BLaER1 (cell line): ENCODE data around the gene STEAP1.
A peak's percentile ranks its signal among the peaks of the same experiment; 100 is the strongest.
"Not testable (repeated sequence)": the region's sequence is repeated elsewhere in the genome, so short reads cannot be mapped to it uniquely, and the experiment has no call there.

ENCODE experiments used
- H3K27ac ChIP-seq: shearing (Covaris generic); formaldehyde crosslinking; 2 replicates; pipeline ENCODE4 v1.8.1; 2022
- H3K27me3 ChIP-seq: shearing (Covaris generic); formaldehyde crosslinking; 2 replicates; pipeline ENCODE4 v1.8.1; 2022
- H3K36me3 ChIP-seq: shearing (Covaris generic); formaldehyde crosslinking; 2 replicates; pipeline ENCODE4 v1.8.1; 2022
- H3K4me1 ChIP-seq: shearing (Covaris generic); formaldehyde crosslinking; 2 replicates; pipeline ENCODE4 v1.8.1; 2022
- H3K4me2 ChIP-seq: shearing (Covaris generic); formaldehyde crosslinking; 2 replicates; pipeline ENCODE4 v1.8.1; 2022
- H3K4me3 ChIP-seq: shearing (Covaris generic); formaldehyde crosslinking; 2 replicates; pipeline ENCODE4 v1.8.1; 2022
- H3K9ac ChIP-seq: shearing (Covaris generic); formaldehyde crosslinking; 2 replicates; pipeline ENCODE4 v1.8.1; 2022
- H3K9me3 ChIP-seq: shearing (Covaris generic); formaldehyde crosslinking; 2 replicates; pipeline ENCODE4 v1.8.1; 2022
- H4K20me1 ChIP-seq: shearing (Covaris generic); formaldehyde crosslinking; 2 replicates; pipeline ENCODE4 v1.8.1; 2022
- Cebpa-rat ChIP-seq: shearing (Covaris generic); IDR thresholded peaks from 2 replicates; pipeline ENCODE4 v1.8.1; 2022

STEAP1 gene

DNA sequence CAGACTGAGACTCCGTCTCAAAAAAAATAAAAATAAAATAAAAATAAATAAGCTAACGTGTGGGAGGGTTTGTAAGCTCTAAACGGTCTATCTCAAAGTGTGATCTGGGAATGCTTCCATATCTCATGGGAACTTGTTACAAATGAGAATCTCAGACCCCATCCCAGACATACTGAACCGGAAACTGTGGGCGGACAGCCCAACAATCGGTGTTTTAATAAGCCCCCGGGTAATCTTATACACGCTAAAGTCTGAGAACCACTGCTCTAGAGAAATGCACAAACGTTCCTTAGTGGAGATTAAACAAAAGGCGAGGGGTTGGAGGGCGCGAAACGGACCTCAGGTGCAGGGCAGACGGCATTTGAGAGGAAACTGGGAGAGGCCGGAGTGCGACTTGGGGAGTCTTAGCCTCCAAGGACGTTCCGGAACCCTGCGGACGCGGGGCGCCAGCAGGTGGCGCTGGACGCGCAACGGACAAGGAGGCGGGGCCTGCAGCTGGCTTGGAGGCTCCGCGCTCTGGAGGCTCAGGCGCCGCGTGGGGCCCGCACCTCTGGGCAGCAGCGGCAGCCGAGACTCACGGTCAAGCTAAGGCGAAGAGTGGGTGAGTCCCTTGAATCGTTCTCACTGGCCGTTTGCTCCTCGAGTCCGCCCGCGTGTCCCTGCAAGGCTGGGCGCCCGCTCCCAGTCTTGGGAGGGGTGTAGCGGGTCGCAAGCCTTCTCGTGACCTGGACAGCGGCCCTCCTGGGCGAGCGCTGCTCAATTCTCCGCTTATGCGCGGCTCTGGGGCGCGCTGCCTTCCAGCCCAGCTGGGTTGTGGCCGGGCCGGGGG is at the start of gene STEAP1:
Gene STEAP1 (plus strand): TSS at position 527 of the 829 bp plus-strand sequence. CDS start 5,320 bp downstream, outside the sequence.
- not testable (repeated sequence) for H4K20me1 ChIP-seq, H3K27me3 ChIP-seq, H3K9ac ChIP-seq, H3K9me3 ChIP-seq, H3K36me3 ChIP-seq, H3K4me1 ChIP-seq, H3K27ac ChIP-seq
- Histone ChIP-seq H3K4me2 (peak within 1 kb of the TSS; percentile 56), H3K4me3 (peak within 1 kb of the TSS; percentile 58)

DNA sequence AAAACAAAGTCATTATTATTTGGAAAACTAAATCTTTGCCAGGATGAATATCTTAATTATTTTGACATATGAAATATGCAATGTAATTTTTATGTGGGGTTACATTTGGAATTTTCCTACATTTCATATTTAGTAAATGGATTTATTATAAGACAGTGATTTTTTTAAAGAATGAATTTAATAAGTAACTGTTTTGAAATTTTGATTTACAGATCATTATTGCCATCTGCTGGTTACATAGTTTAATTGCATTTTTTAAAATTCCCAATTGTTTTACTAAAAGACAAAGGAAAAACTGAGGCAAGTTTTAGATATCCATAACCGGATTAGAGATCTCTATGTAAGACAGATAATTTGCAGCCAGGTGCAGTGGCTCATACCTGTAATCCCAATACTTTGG is 39.3 kb upstream of the STEAP1 start:
- not testable (repeated sequence) for H3K4me1 ChIP-seq, H3K27me3 ChIP-seq, H3K36me3 ChIP-seq, H3K4me2 ChIP-seq, H3K27ac ChIP-seq, H4K20me1 ChIP-seq, H3K9me3 ChIP-seq, H3K9ac ChIP-seq, H3K4me3 ChIP-seq

DNA sequence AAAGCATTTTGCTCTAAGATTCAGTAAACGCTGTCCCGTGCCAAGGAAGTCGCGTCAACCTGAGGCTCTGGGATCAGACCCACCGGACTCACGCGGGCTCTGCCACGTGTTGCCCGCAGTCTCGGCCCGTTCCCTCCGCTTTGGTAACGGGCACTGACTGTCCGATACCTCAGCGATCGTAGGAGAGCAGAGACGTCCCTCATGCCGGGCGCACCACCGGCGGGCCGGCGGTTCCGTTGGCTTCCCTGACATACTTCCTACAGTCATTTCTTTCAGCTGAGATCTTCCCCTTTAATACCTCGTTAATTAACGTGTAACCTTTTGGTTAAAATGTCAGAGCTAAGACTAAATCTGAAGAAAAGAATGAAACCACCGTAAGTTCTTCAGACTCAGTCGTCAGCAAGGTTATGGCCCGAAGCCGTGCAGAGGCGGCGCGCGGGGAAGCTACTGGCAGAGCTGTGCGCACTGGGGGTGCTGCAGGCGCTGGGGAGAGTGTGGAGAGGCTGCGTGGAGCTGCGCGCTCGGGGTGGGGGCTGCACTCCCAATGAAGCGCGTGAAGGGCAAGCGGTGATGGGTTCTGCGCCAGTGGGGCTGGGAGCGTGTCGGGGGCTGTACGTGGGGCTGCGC is 35.6 kb upstream of the STEAP1 start:
- H3K9ac ChIP-seq, H3K4me2 ChIP-seq, H3K27ac ChIP-seq, H4K20me1 ChIP-seq, H3K4me3 ChIP-seq, H3K4me1 ChIP-seq, H3K36me3 ChIP-seq, H3K27me3 ChIP-seq, H3K9me3 ChIP-seq: not testable (repeated sequence)

DNA sequence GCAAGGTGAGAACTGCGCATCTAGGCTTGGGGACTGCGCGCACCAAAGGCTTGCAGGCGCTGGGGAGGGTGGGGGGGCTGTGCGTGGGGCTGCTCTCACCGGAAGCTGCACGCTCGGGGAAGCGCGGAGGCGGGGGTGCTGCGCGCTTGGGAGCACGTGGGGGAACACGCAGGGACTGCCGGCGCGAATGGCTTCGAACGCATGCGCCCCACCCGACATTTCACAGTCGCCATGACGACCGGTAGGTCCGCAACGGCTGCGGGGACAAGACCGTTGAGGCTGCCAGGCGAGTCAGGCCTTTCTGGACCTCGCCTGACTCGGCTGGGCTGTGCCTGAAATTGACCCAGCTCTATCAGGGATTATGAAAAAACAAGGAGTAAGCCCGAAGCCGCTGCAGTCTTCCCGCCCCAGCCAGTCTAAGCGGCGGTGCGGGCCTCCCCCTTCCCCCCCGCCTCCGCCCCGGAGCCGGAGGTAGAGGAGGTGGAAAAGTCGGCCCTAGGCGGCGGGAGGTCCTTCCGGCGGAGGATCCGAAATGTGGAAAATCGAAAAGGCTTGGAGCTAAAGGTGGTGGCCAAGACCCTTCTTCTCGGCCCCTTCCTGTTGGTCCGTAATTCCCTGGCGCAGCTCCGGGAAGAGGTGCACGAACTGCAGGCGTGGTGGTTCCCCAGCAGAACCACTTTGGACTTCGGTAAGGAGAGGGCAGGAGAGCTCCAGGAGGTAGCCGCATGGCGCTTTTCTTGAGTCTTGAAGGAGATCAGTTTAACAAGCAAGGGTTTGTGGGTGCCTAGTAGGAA is 34.9 kb upstream of the STEAP1 start:
- Histone ChIP-seq H3K9me3 (no peaks in the 10 kb centered on the region), H3K4me3 (no peak overlapping the region), H3K4me2 (no peak overlapping the region), H3K27ac (no peak overlapping the region), H3K27me3 (no peaks in the 10 kb centered on the region), H3K9ac (no peak overlapping the region), H4K20me1 (no peaks in the 10 kb centered on the region), H3K36me3 (no peaks in the 10 kb centered on the region), H3K4me1 (no peaks in the 10 kb centered on the region)
- TF ChIP-seq Cebpa-rat: no peak

DNA sequence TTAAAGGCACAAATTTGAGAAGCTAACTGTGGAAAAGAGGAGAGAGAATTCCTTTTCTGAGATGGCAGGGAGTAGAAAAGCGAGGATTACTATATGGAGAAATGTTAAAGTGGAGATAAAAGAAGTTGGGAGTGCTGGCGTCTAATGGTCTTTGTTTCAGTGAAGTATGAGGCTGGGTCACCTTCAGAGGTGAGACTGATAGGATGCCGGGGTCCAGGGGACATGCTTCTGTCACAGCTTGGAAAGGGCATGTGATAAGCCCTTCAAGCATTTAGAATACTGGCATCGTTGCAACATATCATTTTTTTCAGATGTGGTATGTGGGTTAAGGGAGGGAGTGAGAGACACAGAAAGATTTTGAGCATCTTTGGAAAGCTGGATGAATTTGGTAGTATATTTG is 34.1 kb upstream of the STEAP1 start:
- not testable (repeated sequence) for H3K4me3 ChIP-seq, H3K4me2 ChIP-seq, H3K36me3 ChIP-seq

DNA sequence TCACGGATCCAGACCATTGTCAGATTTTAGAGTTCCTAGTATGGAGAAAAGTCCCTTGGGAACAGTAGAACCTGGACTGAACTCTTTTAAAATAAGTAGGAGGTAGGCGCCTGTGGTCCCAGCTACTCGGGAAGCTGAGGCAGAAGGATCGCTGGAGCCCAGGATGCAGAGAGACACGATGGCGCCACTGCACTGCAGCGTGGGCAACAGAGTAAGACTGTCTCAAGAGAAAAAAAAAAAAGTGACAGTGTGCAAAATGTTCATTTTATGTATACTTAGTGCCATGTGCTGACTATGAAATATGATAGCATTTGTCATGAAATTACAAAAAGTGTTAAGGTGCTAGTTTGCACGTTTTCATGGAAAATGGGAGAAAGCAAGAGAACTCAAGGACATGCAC is 22.5 kb upstream of the STEAP1 start:
- H3K36me3 ChIP-seq, H3K27ac ChIP-seq, H4K20me1 ChIP-seq, H3K9ac ChIP-seq, H3K27me3 ChIP-seq, H3K4me2 ChIP-seq, H3K4me3 ChIP-seq, H3K4me1 ChIP-seq: not testable (repeated sequence)
- H3K9me3 ChIP-seq: peaks cover 17% of the 10 kb centered on the region

More for the DNA sequence above, 34.1 kb upstream of the STEAP1 start:
- H3K27ac ChIP-seq, H3K4me1 ChIP-seq, H3K9me3 ChIP-seq, H3K9ac ChIP-seq, H3K27me3 ChIP-seq, H4K20me1 ChIP-seq: not testable (repeated sequence)

DNA sequence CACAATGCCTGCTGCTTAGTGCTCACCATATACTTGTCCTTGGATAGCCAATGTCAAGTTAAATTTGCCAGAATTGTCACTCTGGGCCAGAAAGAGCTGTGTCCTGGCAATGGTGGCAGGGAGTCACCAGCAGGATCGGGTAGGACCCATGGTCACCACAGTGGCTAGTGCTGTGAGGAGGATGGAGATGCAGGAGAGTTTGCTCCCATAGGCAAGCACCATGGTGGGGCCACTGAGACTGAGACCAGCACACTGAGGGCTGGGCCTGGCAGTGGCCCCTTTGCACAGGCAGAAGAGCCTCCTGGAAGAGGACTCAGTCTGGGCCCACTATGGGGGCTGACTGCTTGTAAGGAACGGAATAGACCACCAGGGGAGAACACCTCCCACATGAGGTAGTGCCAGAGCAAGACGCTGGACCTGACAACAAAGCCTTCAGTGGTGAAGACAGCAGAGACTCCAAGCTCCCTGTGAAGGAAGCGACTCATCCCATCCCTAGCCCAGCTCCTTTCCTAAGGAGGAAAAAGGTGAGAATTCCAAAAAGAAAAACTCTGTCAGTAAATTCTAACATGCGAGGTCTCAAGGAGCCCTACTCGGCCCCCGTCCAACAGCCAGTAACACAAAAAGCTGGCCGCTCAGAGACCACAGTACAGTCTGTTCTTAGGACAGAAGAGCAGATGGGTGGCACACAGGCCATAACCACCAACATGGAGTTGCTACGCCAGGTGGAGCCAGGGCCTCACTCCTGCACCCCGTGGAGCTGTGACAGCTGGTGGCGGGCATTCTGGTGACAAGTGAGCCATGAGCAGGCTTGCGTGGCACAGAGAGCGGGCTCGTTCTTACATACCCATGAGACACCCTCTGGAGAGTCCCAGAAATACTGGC is 6.9 kb upstream of the STEAP1 start:
- H3K27ac ChIP-seq, H3K36me3 ChIP-seq, H3K4me3 ChIP-seq, H3K27me3 ChIP-seq, H3K4me2 ChIP-seq, H3K4me1 ChIP-seq, H3K9me3 ChIP-seq, H4K20me1 ChIP-seq, H3K9ac ChIP-seq: not testable (repeated sequence)

DNA sequence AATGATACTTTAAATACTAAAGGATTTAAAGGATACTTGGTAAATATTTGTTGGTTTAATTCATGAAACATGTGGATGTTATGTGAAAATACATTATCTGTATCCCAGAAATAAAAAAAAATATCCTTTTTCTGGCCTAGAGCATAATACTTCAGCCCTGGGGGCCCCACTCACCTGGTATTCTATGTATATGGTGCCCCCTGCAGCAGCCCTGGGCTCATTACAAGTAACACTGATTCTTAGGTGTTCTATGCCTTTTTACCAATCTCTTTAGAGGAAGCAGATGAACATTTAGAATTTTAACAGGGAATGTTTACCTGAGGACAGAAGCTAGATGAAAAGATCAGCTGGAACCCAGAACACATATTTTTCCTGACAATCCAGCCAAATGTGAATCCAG is 4.8 kb upstream of the STEAP1 start:
- not testable (repeated sequence) for H4K20me1 ChIP-seq, H3K9ac ChIP-seq, H3K27me3 ChIP-seq, H3K27ac ChIP-seq, H3K4me2 ChIP-seq, H3K36me3 ChIP-seq, H3K4me3 ChIP-seq, H3K4me1 ChIP-seq, H3K9me3 ChIP-seq

DNA sequence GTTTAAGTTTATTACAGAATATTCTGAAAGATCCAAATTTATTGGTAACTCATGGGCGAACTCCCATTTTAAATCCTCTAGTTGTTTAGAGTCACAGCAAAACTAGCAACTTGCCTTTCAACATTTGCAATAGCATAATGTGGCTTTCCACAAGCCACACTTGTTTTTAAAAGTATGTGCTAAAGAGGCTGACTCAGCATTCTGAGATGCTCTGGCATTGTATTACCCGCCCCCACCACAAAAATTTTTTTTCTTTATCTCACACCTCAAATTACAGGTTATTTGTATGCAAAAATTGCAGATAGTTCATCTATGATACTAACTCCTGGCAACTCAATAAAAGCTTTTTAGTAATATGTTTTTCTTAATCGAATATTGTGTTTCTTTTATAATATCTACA is 2.4 kb upstream of the STEAP1 start:
- H3K9me3 ChIP-seq, H4K20me1 ChIP-seq, H3K4me3 ChIP-seq, H3K9ac ChIP-seq, H3K36me3 ChIP-seq, H3K27me3 ChIP-seq, H3K4me2 ChIP-seq, H3K27ac ChIP-seq, H3K4me1 ChIP-seq: not testable (repeated sequence)

DNA sequence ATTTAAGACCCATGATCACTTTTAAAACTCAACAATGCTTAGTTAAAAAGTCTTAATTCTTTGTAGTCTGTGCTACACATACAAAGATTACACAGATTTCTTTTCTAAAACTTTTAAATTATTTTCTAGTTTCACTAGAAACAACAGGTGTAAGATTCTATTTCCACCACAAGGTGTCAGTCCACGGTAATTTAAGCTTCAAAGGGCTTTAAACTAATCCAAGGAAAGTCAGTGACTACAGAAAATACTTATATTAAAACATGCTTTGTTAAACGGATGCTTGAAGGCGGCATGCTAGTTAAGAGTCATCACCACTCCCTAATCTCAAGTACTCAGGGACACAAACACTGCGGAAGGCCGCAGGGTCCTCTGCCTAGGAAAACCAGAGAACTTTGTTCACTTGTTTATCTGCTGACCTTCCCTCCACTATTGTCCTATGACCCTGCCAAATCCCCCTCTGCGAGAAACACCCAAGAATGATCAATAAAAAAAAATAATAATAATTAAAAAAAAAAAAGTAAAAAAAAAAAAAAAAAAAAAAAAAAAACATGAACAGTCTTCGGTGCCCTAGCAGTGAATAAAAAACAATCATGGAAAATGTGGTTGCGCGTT is 1.5 kb upstream of the STEAP1 start:
- not testable (repeated sequence) for H3K36me3 ChIP-seq, H3K4me1 ChIP-seq, H4K20me1 ChIP-seq, H3K27ac ChIP-seq, H3K9me3 ChIP-seq, H3K27me3 ChIP-seq, H3K4me2 ChIP-seq, H3K4me3 ChIP-seq, H3K9ac ChIP-seq
